A673 (cell line): ENCODE results near the gene PSPN. TPM values are rescaled to one million over a fixed set of nuclear protein-coding genes. Genes with fewer than 3 reads are reported as not detected.
"Not testable (repeated sequence)": the region's sequence is repeated elsewhere in the genome, so short reads cannot be mapped to it uniquely, and the experiment has no call there.

Source experiments
- BruUV-seq: library from RNA; stranded (reverse); fragments of 400-500 nt; replicated peaks from 2 replicates; lab custom pipeline; 2021; lab: Mats Ljungman, UMichigan
- CTCF ChIA-PET: fragments of 300-600 bp; sonication (Branson Sonifier 250); formaldehyde crosslinking; loops from one replicate; lab custom pipeline; 2022; ENCODE audit warnings: antibody characterized with exemption; lab: Charles Lee
- POLR2A ChIA-PET: fragments of 300-600 bp; sonication (Branson Sonifier 250); formaldehyde crosslinking; loops from one replicate; lab custom pipeline; 2022; ENCODE audit warnings: antibody characterized with exemption; ENCODE audit not compliant: low non-redundant PET; lab: Charles Lee
- DNase-seq: peaks from one replicate; pipeline ENCODE4 v3.0.0-alpha.2; 2015; ENCODE audit warnings: low spot score
- H3K27ac ChIP-seq: fragments of 200-600 bp; sonication (generic); 2 replicates; pipeline ENCODE4 v1.5.1; 2016; ENCODE audit warnings: mixed run types, low read depth, mild to moderate bottlenecking, mixed read lengths, antibody characterized with exemption, low read length; ENCODE audit not compliant: poor library complexity, severe bottlenecking
- H3K27me3 ChIP-seq: fragments of 200-600 bp; sonication (generic); replicated peaks from 2 replicates; pipeline ENCODE4 v1.6.1; 2017; ENCODE audit warnings: mixed run types, low read depth, mild to moderate bottlenecking, mixed read lengths, antibody characterized with exemption, low read length; ENCODE audit not compliant: insufficient read depth, poor library complexity
- H3K36me3 ChIP-seq: fragments of 200-600 bp; sonication (generic); 2 replicates; pipeline ENCODE4 v1.6.1; 2016; ENCODE audit warnings: mixed run types, mild to moderate bottlenecking, mixed read lengths, antibody characterized with exemption, low read length; ENCODE audit not compliant: insufficient read depth, poor library complexity, severe bottlenecking
- H3K4me1 ChIP-seq: fragments of 200-600 bp; sonication (generic); 2 replicates; pipeline ENCODE4 v1.6.1; 2017; ENCODE audit warnings: mixed run types, mild to moderate bottlenecking, mixed read lengths, antibody characterized with exemption, low read length; ENCODE audit not compliant: insufficient read depth, poor library complexity, severe bottlenecking
- H3K4me3 ChIP-seq: fragments of 200-600 bp; sonication (generic); 2 replicates; pipeline ENCODE4 v1.5.1; 2016; ENCODE audit warnings: low read depth, mixed run types, mild to moderate bottlenecking, mixed read lengths, low read length; ENCODE audit not compliant: poor library complexity, severe bottlenecking
- H3K9me3 ChIP-seq: fragments of 200-600 bp; sonication (generic); 2 replicates; pipeline ENCODE4 v1.6.1; 2016; ENCODE audit warnings: mixed run types, low read depth, mild to moderate bottlenecking, mixed read lengths, antibody characterized with exemption, low read length; ENCODE audit not compliant: poor library complexity, severe bottlenecking
- CTCF ChIP-seq: fragments of 300-800, 200-600 bp; sonication (generic); conservative IDR thresholded peaks from 2 replicates; pipeline ENCODE4 v1.5.1; 2017; ENCODE audit warnings: low read depth, mild to moderate bottlenecking, antibody characterized with exemption, low read length, moderate library complexity, mixed read lengths
- EZH2 ChIP-seq: fragments of 200-600 bp; sonication (generic); IDR thresholded peaks from 2 replicates; pipeline ENCODE4 v1.6.1; 2017; ENCODE audit warnings: borderline replicate concordance, low read depth, mild to moderate bottlenecking, mixed read lengths, antibody characterized with exemption, low read length; ENCODE audit not compliant: poor library complexity, severe bottlenecking
- intact Hi-C: fragments of 100-400 bp; cut with micrococcal nuclease; formaldehyde crosslinking; loops from one replicate; pipeline ENCODE4 v1.10.0; 2022; ENCODE audit not compliant: unreplicated experiment
- total RNA-seq: library from RNA; stranded (reverse); gene quantifications from 2 replicates; pipeline ENCODE4 v1.2.3, GENCODE V29; 2021

The PSPN gene
- total RNA-seq, 1 experiment from 2014 or later: 3.4 TPM

GRCh38 chr19:6362351-6362801 lies 13.4 kb downstream of the PSPN start:
- no peak for DNase-seq
- Histone ChIP-seq H3K9me3 (no peaks in the 10 kb centered on the region), H3K27me3 (no peaks in the 10 kb centered on the region), H3K27ac (peak overlapping the region; percentile 92), H3K4me3 (peak overlapping the region; percentile 89), H3K4me1 (no peaks in the 10 kb centered on the region), H3K36me3 (peaks cover 30% of the 10 kb centered on the region)
- TF ChIP-seq EZH2: no peak
- ChIA-PET CTCF (interaction anchor here (0.6 kb wide), 1 partner anchor 9 kb away, joined by 3 read pairs; no protein-coding TSS in a partner anchor), POLR2A (interaction anchor here (0.5 kb wide), 1 partner anchor 310 kb away, joined by 3 read pairs; no protein-coding TSS in a partner anchor)
- BruUV-seq: TSS peak; percentile 68
- intact Hi-C loops: no loop called here

- Histone ChIP-seq H3K27ac (peak overlapping the region; percentile 92), H3K9me3 (no peaks in the 10 kb centered on the region), H3K4me1 (no peaks in the 10 kb centered on the region), H3K4me3 (peak overlapping the region; percentile 89), H3K27me3 (no peaks in the 10 kb centered on the region), H3K36me3 (peaks cover 26% of the 10 kb centered on the region)
- POLR2A ChIA-PET: no interaction called here
- intact Hi-C loops: no loop called here
- CTCF ChIA-PET: no interaction called here
- TF ChIP-seq EZH2 (no peak), CTCF (no peak)
- no peak for DNase-seq
- BruUV-seq: no TSS peak
Observed at GRCh38 chr19:6362027-6362350, 13.7 kb downstream of the PSPN start.

- POLR2A ChIA-PET: interaction anchor here (0.9 kb wide), 1 partner anchor 12 kb away, joined by 11 read pairs; the partner anchor contains the start of gene ALKBH7
- BruUV-seq, DNase-seq, H3K4me1 ChIP-seq, intact Hi-C loops, H3K27me3 ChIP-seq, H3K9me3 ChIP-seq: not testable (repeated sequence)
- CTCF ChIA-PET: interaction anchor here (1.0 kb wide), 1 partner anchor 235 kb away, joined by 3 read pairs; no protein-coding TSS in a partner anchor
- H3K36me3 ChIP-seq: peaks cover 15% of the 10 kb centered on the region
- peak overlapping the region; percentile 92 for H3K27ac ChIP-seq
- peak overlapping the region; percentile 89 for H3K4me3 ChIP-seq
Observed at GRCh38 chr19:6360857-6361216, 14.9 kb downstream of the PSPN start.

GRCh38 chr19:6360445-6360844 lies 15.3 kb downstream of the PSPN start:
- peaks cover 12% of the 10 kb centered on the region for H3K36me3 ChIP-seq
- H3K4me3 ChIP-seq, intact Hi-C loops, H3K9me3 ChIP-seq, H3K27me3 ChIP-seq, H3K4me1 ChIP-seq, CTCF ChIA-PET, DNase-seq, BruUV-seq, H3K27ac ChIP-seq: not testable (repeated sequence)
- POLR2A ChIA-PET: interaction anchor here (0.9 kb wide), 1 partner anchor 12 kb away, joined by 11 read pairs; the partner anchor contains the start of gene ALKBH7
